Measurements from ENCODE around the gene GNPTAB.

- TF ChIP-seq CTCF (conservative IDR thresholded peaks at IDR 0.05; ENCODE audit: low read depth, low read length) (no peak), POLR2A (IDR thresholded peaks at IDR 0.05; ENCODE audit: low read depth, low read length) (no peak), MXI1 (IDR thresholded peaks at IDR 0.05; ENCODE audit: borderline replicate concordance, low read depth, low read length) (no peak), RAD21 (IDR thresholded peaks at IDR 0.05; ENCODE audit: low read length) (no peak), ELK1 (IDR thresholded peaks at IDR 0.05; ENCODE audit: borderline replicate concordance, low read depth, low read length) (no peak), MAZ (IDR thresholded peaks at IDR 0.05; ENCODE audit: borderline replicate concordance, low read depth, low read length) (no peak)
Observed at GRCh38 chr12:101779200-101779599, 51.6 kb downstream of the GNPTAB start.
